Measurements from ENCODE around the gene TMEM255A.

GRCh38 chrX:120236687-120237479 is 74.4 kb downstream of the TMEM255A start:
- TF ChIP-seq POLR2A (IDR thresholded peaks at IDR 0.05) (no peak), POLR2AphosphoS5 (IDR thresholded peaks at IDR 0.05; ENCODE audit: insufficient read depth in 1 of 2, low read depth in 1 of 2) (no peak)

Measured in vagina (tissue), 2 donors.